ENCODE measurements around the gene SLFN11. TPM values are rescaled to one million over a fixed set of nuclear protein-coding genes. Genes with fewer than 3 reads are reported as not detected.
"Not testable (repeated sequence)": the region's sequence is repeated elsewhere in the genome, so short reads cannot be mapped to it uniquely, and the experiment has no call there.

Gene SLFN11
- 107 TPM for total RNA-seq

- ATAC-seq (peak; percentile 98), DNase-seq (ENCODE audit: low spot score) (peak; percentile 95)
- intact Hi-C loops (cut with DNase I): no loop called here
These were observed at the start of gene SLFN11 for GRCh38 chr17:35373534-35373983. SLFN11 (minus strand) TSS chr17:35373621; CDS start chr17:35363807, 9,814 bp downstream.

- DNase-seq (ENCODE audit: low spot score); intact Hi-C loops (cut with DNase I); ATAC-seq: not testable (repeated sequence)
These were observed 47.6 kb upstream of the SLFN11 start for GRCh38 chr17:35421069-35421468.

GRCh38 chr17:35416659-35417058, 43.2 kb upstream of the SLFN11 start:
- no peak for ATAC-seq
- intact Hi-C loops (cut with DNase I): no loop called here

GRCh38 chr17:35414707-35415106, 41.3 kb upstream of the SLFN11 start:
- DNase-seq (ENCODE audit: low spot score); ATAC-seq; intact Hi-C loops (cut with DNase I): not testable (repeated sequence)

More at GRCh38 chr17:35416659-35417058, 43.2 kb upstream of the SLFN11 start:
- DNase-seq (ENCODE audit: low spot score): no peak

GRCh38 chr17:35414247-35414646, 40.8 kb upstream of the SLFN11 start:
- ATAC-seq: no peak
- no peak for DNase-seq (ENCODE audit: low spot score)
- intact Hi-C loops (cut with DNase I): no loop called here

GRCh38 chr17:35407531-35407930, 34.1 kb upstream of the SLFN11 start:
- intact Hi-C loops (cut with DNase I): no loop called here
- ATAC-seq: no peak
- no peak for DNase-seq (ENCODE audit: low spot score)

- intact Hi-C loops (cut with DNase I): no loop called here
These were observed 33.1 kb upstream of the SLFN11 start for GRCh38 chr17:35406568-35406967.

GRCh38 chr17:35404360-35404759, 30.9 kb upstream of the SLFN11 start:
- intact Hi-C loops (cut with DNase I): no loop called here
- no peak for ATAC-seq
- DNase-seq (ENCODE audit: low spot score): no peak

More at GRCh38 chr17:35406568-35406967, 33.1 kb upstream of the SLFN11 start:
- DNase-seq (ENCODE audit: low spot score) (no peak), ATAC-seq (no peak)

GRCh38 chr17:35393783-35394182, 20.4 kb upstream of the SLFN11 start:
- intact Hi-C loops (cut with DNase I); DNase-seq (ENCODE audit: low spot score); ATAC-seq: not testable (repeated sequence)

- intact Hi-C loops (cut with DNase I): no loop called here
- ATAC-seq: no peak
- DNase-seq (ENCODE audit: low spot score): no peak
These were observed 17.2 kb upstream of the SLFN11 start for GRCh38 chr17:35390663-35391062.

GRCh38 chr17:35390156-35390555, 16.7 kb upstream of the SLFN11 start:
- intact Hi-C loops (cut with DNase I): no loop called here
- ATAC-seq (no peak), DNase-seq (ENCODE audit: low spot score) (no peak)

GRCh38 chr17:35387496-35387895, 14.1 kb upstream of the SLFN11 start:
- intact Hi-C loops (cut with DNase I): no loop called here
- ATAC-seq (no peak), DNase-seq (ENCODE audit: low spot score) (no peak)

- no peak for DNase-seq (ENCODE audit: low spot score)
- intact Hi-C loops (cut with DNase I): no loop called here
- ATAC-seq: no peak
These were observed 4.3 kb upstream of the SLFN11 start for GRCh38 chr17:35377706-35378105.

GRCh38 chr17:35377068-35377467, 3.6 kb upstream of the SLFN11 start:
- no peak for DNase-seq (ENCODE audit: low spot score)
- intact Hi-C loops (cut with DNase I): no loop called here
- no peak for ATAC-seq

GRCh38 chr17:35376245-35376644, 2.8 kb upstream of the SLFN11 start:
- intact Hi-C loops (cut with DNase I): no loop called here
- DNase-seq (ENCODE audit: low spot score): no peak
- ATAC-seq: no peak

- no peak for ATAC-seq
- no peak for DNase-seq (ENCODE audit: low spot score)
- intact Hi-C loops (cut with DNase I): no loop called here
These were observed 1.4 kb upstream of the SLFN11 start for GRCh38 chr17:35374766-35375344.

GRCh38 chr17:35373984-35374765, 754 bp upstream of the SLFN11 start:
- DNase-seq (ENCODE audit: low spot score) (peak; percentile 80), ATAC-seq (peak; percentile 78)
- intact Hi-C loops (cut with DNase I): no loop called here

- ATAC-seq (peak; percentile 5), DNase-seq (ENCODE audit: low spot score) (peak; percentile 62)
- intact Hi-C loops (cut with DNase I): no loop called here
These were observed 431 bp downstream of the SLFN11 start for GRCh38 chr17:35372846-35373533.

GRCh38 chr17:35371934-35372333, 1.5 kb downstream of the SLFN11 start:
- DNase-seq (ENCODE audit: low spot score) (no peak), ATAC-seq (no peak)
- intact Hi-C loops (cut with DNase I): no loop called here

Measured in sciatic nerve (tissue), 2 donors.